ENCODE data around the gene MANEA.

DNA sequence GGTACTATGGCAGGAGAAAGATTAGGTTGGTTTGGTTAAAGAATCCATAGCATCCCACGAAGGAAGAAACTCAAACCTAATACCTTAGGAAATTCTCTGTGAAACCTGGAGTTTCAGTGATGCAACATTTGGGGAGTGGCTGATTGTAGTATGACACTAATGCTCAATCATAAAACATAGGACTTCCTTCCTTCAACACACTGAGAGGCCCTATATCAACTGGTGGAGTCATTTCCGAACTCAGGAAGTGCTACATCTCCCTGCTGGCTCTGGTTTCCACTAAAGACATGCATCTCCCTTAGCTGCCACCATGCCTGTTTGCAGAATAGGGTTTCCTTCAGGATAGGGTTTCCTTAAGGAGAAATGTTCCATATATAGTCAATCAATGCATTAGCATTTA is 5.2 kb upstream of the MANEA start:
- no peak for TF ChIP-seq NR2C2 (IDR thresholded peaks at IDR 0.05; ENCODE audit: borderline replicate concordance, control insufficient read depth, insufficient read length, low read depth)
- TF ChIP-seq, protein P1, sequence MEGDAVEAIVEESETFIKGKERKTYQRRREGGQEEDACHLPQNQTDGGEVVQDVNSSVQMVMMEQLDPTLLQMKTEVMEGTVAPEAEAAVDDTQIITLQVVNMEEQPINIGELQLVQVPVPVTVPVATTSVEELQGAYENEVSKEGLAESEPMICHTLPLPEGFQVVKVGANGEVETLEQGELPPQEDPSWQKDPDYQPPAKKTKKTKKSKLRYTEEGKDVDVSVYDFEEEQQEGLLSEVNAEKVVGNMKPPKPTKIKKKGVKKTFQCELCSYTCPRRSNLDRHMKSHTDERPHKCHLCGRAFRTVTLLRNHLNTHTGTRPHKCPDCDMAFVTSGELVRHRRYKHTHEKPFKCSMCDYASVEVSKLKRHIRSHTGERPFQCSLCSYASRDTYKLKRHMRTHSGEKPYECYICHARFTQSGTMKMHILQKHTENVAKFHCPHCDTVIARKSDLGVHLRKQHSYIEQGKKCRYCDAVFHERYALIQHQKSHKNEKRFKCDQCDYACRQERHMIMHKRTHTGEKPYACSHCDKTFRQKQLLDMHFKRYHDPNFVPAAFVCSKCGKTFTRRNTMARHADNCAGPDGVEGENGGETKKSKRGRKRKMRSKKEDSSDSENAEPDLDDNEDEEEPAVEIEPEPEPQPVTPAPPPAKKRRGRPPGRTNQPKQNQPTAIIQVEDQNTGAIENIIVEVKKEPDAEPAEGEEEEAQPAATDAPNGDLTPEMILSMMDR (IDR thresholded peaks at IDR 0.05 in 2 of 3, conservative IDR thresholded peaks at IDR 0.05 in 1 of 3; ENCODE audit: control insufficient read depth in 2 of 3, extremely low read depth in 1 of 3, insufficient read depth in 1 of 3, low read depth in 3 of 3, low read length in 3 of 3): no peak
